DLD1 (cell line): ENCODE data around the gene FAM98A.

Source experiments
- in situ Hi-C: cut with HindIII; loops from 2 replicates; pipeline ENCODE4 v1.10.0; 2017; ENCODE audit warnings: low sequenced_read_pairs

Gene FAM98A

DNA sequence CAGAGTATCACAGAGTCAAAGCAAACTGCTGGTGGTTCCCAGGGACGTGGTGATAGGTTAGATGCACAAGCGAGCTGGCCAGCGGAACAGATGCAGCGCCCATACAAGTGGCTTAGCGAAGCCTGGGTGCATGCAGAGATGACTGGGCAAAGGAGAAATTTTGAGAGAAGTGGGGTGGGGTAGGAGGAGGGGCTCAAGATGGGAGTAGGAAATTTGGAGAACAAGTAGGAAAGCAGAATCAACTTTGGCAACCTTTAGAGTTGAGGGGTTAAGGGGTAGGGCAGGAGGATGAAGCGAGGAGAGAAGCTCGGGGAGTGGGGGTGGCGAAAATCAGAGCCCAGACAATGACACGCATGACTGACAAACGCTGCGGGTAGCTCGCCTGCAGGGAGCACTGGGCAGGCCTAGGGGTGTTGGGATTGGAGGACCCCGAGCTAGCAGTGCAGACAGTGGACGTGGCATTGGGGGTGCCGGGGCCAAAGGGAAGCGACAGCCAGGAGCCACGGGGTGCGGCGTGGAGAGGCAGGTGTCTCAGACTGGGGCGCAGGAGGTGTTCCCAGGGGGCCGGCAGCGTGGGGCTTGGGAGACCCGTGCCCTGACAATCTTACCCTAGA is 431 bp downstream of the FAM98A start:
- in situ Hi-C loops = no loop called here

DNA sequence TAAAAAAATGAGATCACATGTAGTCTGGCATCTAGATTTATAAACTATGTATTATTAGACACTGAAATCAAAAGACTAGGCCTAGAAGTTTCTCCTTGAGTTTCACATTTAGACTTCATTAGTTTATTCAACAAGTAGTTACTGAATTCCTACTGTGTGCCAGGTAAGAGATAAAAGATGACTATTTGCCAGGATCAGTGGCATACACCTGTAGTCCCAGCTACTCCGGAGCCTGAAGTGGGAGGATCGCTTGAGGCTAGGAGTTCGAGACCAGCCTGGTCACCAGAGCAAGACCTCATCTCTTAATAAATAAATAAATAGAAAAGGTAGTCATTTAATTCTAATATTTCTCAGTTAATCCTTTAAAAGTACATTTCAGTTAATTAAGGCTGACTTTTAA is 2.1 kb downstream of the FAM98A start:
- in situ Hi-C loops = no loop called here

DNA sequence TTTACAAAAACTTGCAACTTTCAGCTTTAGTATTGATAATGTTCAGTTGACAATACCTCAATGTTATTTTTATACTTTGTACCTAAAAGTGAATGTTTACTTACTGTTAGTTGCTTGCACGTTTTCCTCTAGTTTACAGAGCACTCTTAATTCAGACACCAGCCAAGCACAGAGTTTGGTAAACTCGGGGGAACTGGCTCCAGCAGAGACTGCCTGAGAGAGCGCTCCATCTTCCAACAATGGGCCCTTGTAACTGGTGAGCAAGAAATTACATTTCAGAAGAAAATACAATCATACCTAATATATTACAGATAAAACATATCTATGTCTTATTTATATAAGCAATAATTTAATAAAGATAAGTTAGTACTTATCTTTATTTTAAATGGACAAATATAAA is 3.7 kb downstream of the FAM98A start:
- in situ Hi-C loops = no loop called here

DNA sequence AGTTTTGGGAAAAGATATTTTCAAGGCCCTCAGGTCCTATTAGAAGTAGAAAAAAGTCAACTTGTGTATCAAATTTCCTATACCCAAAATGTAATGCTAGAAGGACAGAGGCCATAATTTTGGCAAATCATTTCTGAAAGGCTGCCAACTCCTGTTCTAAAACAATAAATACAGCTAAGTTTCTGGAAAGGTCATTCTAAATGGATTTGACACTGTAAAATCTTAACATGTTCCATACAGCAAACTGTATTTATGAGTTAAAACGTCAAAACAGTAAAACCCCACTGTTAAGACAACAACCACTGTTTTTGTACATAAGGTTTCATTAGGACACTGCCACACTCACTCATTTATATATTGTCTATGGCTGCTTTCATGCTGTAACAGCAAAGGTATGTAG is 9.7 kb downstream of the FAM98A start:
- in situ Hi-C loops = no loop called here

DNA sequence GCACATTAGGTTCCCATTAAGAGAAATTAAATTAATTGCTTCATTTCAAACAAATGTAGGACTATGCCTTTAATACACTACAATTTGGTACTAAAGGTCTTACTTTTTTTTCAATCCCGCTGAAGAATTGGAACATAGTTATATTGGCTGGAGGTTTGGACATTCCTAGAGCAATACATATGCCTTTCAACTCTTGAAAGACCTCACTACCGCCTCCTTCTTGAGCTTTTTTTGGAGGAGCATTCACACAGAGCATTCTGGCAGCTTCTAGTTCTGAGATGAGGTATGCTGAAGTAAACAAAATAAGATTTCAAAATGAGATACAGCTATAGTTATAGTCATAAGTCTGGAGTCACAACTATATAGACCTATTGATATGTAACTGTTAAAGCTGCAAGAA is 10.9 kb downstream of the FAM98A start:
- in situ Hi-C loops = no loop called here

DNA sequence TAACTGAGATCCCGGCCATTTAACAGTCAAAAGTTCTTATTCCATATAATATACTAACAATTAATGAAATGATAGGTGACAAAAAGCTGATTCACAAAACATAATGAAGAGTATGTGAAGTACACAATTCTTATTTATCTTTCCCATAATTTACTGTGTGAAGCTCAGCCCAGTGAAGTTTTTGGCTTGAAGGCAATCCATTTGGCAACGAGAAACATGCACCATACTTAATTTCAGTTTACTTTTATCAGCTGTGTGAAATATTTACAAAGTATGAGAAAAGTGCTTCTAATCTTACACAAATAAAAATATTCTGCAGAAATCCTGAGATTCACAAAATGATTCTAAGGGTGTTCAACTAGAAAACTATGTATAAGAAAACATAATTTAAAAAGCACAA is 12.3 kb downstream of the FAM98A start:
- in situ Hi-C loops = no loop called here

DNA sequence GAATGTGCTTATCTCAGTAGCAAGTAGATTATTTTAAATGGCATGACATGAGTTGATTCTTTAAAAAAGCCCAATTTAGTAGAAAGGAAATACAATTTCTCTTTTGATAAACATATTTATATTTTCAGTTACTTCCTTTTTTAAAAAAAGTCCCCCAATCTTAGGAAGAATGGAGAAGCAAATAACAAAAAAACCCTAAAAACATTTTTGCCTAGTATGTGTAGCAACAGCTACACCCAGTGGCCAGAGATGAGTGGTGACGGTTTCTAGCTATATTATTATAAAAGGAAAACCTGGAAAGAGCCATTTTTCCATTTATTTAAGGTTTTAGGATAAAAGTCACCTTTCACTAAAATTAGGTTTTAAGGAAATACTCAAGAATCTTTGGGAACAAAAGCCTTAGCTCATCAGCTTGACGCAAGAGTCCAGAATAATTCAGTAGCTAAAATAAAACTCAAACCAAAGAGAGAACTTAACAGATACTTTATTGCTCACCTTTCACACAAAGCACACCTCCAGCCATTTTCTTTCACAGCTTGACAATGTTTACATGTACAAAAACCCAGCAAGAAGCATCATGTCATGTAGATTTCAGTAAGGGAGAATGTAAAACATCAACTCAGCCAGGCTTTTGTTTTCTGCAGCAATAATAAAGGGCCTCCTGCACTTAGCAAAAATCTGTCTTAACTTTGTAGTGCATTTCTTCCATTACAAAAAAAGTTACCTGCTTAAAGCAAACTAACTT is 15.7 kb downstream of the FAM98A start:
- in situ Hi-C loops = no loop called here

DNA sequence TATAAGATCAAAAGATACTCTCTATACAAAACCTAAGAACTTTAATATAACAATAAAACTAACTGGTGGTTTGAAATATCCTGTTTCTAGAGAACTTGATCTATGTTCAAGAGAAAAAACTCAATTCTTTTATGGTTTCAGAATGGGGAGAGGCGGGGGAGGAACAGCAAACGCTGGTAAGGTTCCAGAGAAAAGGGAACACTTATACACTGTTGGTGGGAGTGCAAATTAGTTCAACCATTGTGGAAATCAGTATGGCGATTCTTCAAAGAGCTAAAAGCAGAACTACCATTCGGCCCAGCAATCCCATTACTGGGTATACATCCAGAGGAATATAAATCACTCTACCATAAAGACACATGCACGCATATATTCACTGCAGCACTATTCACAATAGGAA is 17.2 kb downstream of the FAM98A start:
- in situ Hi-C loops = no loop called here

DNA sequence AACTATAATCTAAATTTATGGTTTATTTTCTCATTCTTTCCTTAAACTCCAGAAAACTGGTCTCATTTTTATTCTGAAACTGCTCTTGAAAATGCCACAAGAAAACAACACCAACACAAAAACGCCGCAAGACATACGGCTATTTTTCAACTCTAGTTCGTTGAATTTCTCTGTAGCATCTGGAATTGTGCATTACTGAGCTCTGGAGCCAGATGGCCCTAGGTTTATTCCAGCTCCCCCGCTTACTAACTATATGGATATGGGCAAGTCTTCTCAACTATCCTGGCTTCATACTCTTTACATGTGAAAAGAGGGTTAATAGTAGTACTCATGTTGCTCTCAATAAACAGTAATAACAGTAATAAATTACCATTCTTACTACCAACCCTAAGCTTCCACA is 19.9 kb downstream of the FAM98A start:
- in situ Hi-C loops = no loop called here

DNA sequence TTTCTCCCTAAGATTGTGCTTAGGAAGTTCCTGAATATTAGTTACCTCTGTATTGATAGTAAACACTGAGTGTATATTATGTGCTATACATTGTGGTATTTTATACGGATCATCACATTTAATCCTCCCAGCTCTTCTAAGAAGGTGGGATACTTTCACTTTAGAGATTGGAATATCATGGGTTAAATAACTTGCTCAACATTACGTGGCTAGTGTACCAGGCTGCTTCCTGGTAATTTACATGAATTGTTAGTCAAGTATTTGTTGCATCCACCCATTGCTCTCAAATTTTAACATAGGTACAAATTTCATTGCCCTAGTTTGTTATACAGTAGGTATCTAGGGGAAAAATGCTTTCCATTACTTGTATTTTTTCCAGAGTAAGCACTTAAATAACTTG is 21.4 kb downstream of the FAM98A start:
- in situ Hi-C loops = no loop called here

DNA sequence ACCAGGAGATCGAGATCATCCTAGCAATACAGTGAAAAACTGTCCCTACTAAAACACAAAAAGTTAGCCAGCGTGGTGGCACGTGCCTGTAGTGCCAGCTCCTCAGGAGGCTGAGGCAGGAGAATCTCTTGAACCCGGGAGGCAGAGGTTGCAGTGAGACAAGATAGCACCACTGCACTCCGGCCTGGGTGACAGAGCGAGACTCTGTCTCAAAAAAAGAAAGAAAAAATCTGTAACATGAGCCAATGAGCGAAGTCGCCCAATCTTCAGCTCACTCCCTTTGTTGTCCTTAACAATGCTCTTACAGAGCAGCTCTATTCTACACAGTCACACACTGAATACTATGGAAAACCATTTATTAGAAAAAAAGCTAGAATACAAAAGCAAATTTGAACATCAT is 22.0 kb downstream of the FAM98A start:
- in situ Hi-C loops = no loop called here

DNA sequence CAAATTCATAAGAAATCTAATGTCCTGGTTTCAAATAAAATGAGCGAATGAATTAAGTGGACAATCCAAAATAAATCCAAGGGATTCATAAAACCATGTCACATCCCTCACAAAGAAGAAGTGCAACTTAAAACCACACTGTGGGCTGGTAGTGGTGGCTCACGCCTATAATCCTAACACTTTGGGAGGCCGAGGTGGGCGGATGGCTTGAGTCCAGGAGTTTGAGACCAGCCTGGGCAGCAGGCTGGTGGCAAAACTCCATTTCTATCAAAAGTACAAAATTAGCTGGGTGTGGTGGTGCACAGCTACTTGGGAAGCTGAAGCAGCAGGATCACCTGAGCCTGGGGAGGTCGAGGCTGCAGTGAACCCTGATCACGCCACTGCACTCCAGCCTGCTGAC is 25.4 kb downstream of the FAM98A start:
- in situ Hi-C loops = no loop called here

DNA sequence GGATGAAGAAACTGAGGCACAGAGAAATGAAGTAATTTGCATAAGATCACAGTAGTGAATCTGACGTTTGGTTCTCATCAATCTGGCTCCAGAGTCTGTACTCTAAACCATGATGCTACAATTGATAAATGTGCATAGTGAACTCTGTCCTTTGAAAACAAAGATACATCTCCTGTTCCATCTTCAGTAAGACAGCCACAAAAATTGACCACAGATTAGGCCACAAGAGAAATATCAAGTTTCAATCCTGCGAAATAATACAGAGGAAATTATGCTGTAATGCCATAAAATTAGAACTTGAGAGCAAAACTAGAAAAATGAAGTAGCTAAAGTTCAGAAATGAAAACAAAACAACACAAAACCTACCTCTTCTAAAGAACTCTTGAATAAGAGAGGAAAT is 28.4 kb downstream of the FAM98A start:
- in situ Hi-C loops = no loop called here

DNA sequence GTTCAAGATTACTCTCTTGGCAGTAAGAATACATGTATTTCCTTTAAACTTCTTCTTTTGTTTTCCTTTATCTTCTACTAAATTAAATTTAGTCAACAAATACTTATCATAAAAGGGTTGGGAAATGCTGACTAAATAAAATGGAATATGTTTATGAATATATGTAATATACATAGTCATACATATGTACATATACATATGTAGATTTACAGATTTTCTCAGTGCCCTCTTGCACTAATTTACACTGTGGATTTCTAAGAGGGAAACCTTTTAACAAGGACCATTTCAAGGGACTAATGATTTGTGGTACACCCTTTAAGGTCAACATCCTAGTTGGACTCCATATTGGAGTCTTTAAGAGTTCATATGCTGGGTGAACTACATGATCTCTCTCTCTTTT is 37.2 kb downstream of the FAM98A start:
- in situ Hi-C loops = no loop called here

DNA sequence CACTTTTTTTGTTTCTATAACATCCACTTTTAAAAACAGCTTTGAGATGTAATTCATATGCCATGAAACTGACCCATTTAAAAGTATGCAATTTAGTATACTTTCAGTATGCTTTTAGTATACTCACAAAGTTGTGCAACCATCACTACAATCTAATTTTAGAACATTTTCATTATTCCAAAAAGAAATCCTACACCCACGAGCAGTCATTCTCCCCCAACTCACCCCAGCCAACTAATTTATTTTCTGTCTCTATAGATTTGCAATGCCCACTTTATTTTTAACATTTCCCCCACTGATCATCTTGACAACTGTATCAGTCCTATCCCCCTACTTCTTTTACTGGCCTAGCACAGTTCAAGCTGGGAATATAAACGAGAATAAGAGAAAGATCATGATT is 39.1 kb downstream of the FAM98A start:
- in situ Hi-C loops = no loop called here

DNA sequence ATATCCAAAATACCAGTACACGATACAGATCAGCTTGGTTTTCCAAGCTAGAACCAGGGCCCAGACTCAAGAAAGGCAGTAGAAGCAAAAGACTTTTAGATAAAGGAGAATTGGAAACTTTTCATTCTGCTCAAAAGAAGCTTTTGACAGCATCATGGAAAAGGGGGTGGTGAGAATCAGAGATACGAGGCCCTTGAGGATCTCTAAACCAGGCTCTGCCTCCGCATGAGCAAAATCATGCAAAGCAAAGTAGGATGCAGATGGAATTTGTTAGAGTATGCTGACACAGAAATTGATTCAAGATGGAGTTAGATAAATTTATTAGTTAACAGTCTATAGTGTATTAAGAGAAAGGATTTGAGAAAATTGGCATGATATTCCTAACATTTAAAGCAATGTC is 39.8 kb downstream of the FAM98A start:
- in situ Hi-C loops = no loop called here

DNA sequence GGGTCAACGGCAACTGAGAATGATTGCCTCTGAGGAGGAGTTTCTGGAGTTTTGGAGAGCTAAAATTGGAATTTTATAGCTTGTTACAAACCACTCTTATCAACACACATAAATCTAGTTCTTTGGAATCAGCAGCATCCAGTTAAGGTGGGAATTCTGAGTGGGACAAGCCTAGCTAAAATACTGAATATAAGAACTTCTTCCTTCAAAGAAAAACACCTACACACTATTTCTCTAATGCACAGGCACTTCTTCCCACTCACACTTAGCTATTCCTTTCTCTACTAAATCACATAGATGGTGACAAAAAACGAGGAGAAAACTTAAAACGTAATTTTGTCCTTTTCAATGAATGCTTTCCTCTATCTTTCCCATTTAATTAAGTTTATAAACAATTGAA is 43.4 kb downstream of the FAM98A start:
- in situ Hi-C loops = no loop called here

DNA sequence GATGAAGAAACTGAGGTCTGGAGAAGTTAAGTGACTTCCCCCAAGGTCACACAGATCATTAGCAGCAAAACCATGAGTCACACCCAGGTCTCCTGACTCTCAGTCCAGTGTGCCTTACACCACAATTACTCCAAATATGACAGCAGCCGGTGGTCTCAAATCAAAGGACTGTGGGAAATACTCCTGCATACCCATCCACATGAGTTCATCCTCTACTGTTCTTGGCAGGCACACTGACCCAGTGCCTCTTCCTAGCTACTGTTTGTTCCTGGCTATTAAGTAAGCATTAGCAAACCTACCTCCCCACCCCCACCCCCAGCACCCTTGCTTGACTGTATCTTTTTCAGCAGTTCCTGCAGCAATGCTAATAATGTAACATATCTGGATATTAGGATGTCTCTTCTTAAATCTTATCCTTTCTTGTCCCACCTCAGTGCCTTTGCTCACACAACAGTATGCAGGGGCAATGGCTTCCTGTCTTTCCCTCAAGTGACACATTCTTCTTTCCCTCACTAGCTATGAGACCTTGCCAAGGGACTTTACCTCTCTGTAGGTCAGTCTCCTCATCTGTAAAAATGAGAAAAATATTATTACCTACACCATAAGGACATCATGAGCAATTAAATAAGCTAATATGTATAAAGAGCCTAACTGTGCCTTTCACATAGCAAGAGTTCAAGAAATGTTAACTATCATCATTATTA is 46.2 kb downstream of the FAM98A start:
- in situ Hi-C loops = no loop called here

DNA sequence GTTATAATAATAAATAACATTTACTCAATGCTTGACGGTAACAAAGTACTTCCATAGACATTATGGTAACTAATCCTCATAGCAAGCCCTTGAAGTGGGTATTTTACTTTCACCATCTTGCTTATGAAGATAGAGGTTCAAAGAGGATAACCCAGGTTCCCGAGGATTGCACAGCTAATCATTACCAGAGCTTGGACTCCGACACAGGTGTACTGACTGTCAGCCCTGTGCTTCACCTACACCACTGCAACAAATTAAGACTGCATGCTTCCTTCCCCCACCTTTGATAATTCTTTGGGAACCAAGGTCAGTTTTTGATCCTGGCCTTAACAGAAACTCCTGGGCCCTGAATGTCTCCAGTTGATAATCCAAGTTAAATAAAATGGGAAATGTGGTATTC is 48.9 kb downstream of the FAM98A start:
- in situ Hi-C loops = no loop called here

DNA sequence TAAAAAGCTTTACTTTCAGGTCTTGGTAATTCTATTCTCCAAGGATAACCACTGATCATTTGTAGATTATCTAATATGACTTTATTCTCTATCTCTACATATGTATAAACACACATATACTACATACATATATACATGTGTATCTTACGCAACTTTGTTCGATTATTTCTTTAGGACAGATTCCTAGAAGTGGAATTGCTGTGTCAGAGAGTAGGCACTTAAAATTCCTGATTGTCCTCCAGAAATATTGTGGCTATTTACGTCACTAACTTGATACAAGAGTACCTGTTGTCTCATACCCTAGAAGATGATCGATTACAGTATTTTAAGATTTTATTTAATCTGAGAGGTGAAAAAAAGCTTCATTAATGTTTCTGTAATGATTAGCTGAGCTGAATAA is 57.9 kb downstream of the FAM98A start:
- in situ Hi-C loops = no loop called here

DNA sequence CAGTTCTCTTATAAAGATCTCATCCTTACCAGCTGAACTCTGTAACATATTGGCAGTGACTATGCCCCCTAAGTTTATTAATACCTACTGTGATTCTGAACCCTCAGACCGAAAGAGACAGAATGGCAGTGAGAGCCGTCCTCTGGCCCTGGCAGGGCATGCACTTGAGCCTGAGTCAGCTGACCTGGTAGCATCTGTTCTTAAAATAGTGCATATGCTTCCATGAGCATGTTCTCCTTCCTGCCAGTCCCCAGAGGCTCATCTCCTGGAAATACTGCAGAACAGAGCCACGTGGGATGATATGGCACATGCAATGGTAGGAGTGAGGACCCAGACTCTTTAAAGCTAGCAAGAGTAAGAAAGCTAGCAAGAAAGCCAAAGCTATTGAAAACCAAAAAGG is 63.7 kb downstream of the FAM98A start:
- in situ Hi-C loops = no loop called here
